Measurements from ENCODE around the gene OTOP1. TPM values are rescaled to one million over a fixed set of nuclear protein-coding genes. Genes with fewer than 3 reads are reported as not detected.

Gene OTOP1
- total RNA-seq, 1 donor from 2014 or later, result not detected

Other genes starting within 250 kb of the OTOP1 start
- gene TMEM128, start 21.3 kb upstream of the OTOP1 start, total RNA-seq, result 29.7 TPM
- gene LYAR, start 63.2 kb upstream of the OTOP1 start, total RNA-seq, result 6.4 TPM
- 11.3 TPM for gene ZBTB49, start 63.3 kb upstream of the OTOP1 start, total RNA-seq
- 253 TPM for gene NSG1, start 160.2 kb upstream of the OTOP1 start, total RNA-seq